HG03196 (cell line): ENCODE data around the gene VTA1.
"Not testable (repeated sequence)": the region's sequence is repeated elsewhere in the genome, so short reads cannot be mapped to it uniquely, and the experiment has no call there.

Experiments
- ATAC-seq: cut with Tn5 transposase; IDR thresholded peaks from one replicate; pipeline ENCODE4 v1.9.1; 2021; ENCODE audit not compliant: unreplicated experiment

Gene VTA1

GRCh38 chr6:142223938-142224337, 76.9 kb downstream of the VTA1 start:
- no peak for ATAC-seq

GRCh38 chr6:142225115-142225514, 78.1 kb downstream of the VTA1 start:
- ATAC-seq = no peak

GRCh38 chr6:142225552-142225951, 78.5 kb downstream of the VTA1 start:
- ATAC-seq = no peak

- no peak for ATAC-seq
Observed at GRCh38 chr6:142226731-142227130, 79.7 kb downstream of the VTA1 start.

- ATAC-seq = not testable (repeated sequence)
Observed at GRCh38 chr6:142229518-142230270, 82.6 kb downstream of the VTA1 start.

- peak; percentile 58 for ATAC-seq
Observed at GRCh38 chr6:142232206-142233044, 85.4 kb downstream of the VTA1 start.

GRCh38 chr6:142233945-142234682, 87.1 kb downstream of the VTA1 start:
- ATAC-seq = no peak

GRCh38 chr6:142235272-142235671, 88.2 kb downstream of the VTA1 start:
- ATAC-seq = no peak

GRCh38 chr6:142235791-142236190, 88.7 kb downstream of the VTA1 start:
- no peak for ATAC-seq

- no peak for ATAC-seq
Observed at GRCh38 chr6:142236691-142237090, 89.6 kb downstream of the VTA1 start.

GRCh38 chr6:142238881-142239280, 91.8 kb downstream of the VTA1 start:
- no peak for ATAC-seq

GRCh38 chr6:142240179-142240578, 93.1 kb downstream of the VTA1 start:
- no peak for ATAC-seq

- no peak for ATAC-seq
Observed at GRCh38 chr6:142241061-142241460, 94.0 kb downstream of the VTA1 start.

GRCh38 chr6:142242269-142242668, 95.2 kb downstream of the VTA1 start:
- no peak for ATAC-seq

- ATAC-seq = peak; percentile 63
Observed at GRCh38 chr6:142246960-142247359, 99.9 kb downstream of the VTA1 start.

- ATAC-seq = no peak
Observed at GRCh38 chr6:142249266-142249665, 102.2 kb downstream of the VTA1 start.

GRCh38 chr6:142251930-142252445, 104.9 kb downstream of the VTA1 start:
- ATAC-seq = no peak

GRCh38 chr6:142254513-142254912, 107.5 kb downstream of the VTA1 start:
- ATAC-seq = no peak

- no peak for ATAC-seq
Observed at GRCh38 chr6:142255785-142256184, 108.7 kb downstream of the VTA1 start.

- no peak for ATAC-seq
Observed at GRCh38 chr6:142258305-142258704, 111.2 kb downstream of the VTA1 start.

- ATAC-seq = no peak
Observed at GRCh38 chr6:142258757-142259156, 111.7 kb downstream of the VTA1 start.
